ENCODE measurements around the gene TBC1D22A. TPM values are rescaled to one million over a fixed set of nuclear protein-coding genes. Genes with fewer than 3 reads are reported as not detected.

TBC1D22A gene
- total and polyA plus RNA-seq, 2 donors (not counting 3 experiments of a cell fraction or from before 2014, with no cell fraction given): 26.1 to 32.4 TPM

GRCh38 chr22:46803031-46803880, 40.8 kb downstream of the TBC1D22A start:
- H2AFZ ChIP-seq (ENCODE audit: low read depth, low read length): no peak overlapping the region
- no peak overlapping the region for H3K27ac ChIP-seq (ENCODE audit: insufficient read depth, low read depth, low read length)
- no peaks in the 10 kb centered on the region for H3K9me1 ChIP-seq (replicated peaks; ENCODE audit: control insufficient read depth, extremely low read depth, insufficient read depth, low read length)
- no peak overlapping the region for H3K4me2 ChIP-seq (ENCODE audit: insufficient read depth, low read length)
- H3K79me2 ChIP-seq (ENCODE audit: control insufficient read depth, insufficient read depth, low read length): peaks cover 8% of the 10 kb centered on the region
- CTCF ChIA-PET: interaction anchor here (0.6 to 4.2 kb wide), 17 partner anchors 8 to 1690 kb away, joined by 3 to 38 read pairs (median 6); partner anchors contain the start of gene TBC1D22A
- DNase-seq (ENCODE audit: low read depth, low spot score) (peak; percentile 50), FAIRE-seq (peak; percentile 72)
- dilution Hi-C loops (cut with MboI; ENCODE audit: extremely low pct_ligation_motif_present, low sequenced_read_pairs): no loop called here
- no peaks in the 10 kb centered on the region for H3K9me3 ChIP-seq (replicated peaks; ENCODE audit: control insufficient read depth, insufficient read depth, low read length)
- BruUV-seq (replicated peaks): no TSS peak
- TF ChIP-seq MYC (IDR thresholded peaks at IDR 0.05; ENCODE audit: low read depth, low read length): no peak
- TF ChIP-seq CTCF (IDR thresholded peaks at IDR 0.05; ENCODE audit: extremely low read depth in 1 of 2, insufficient read depth in 1 of 2, low read depth in 1 of 2, low read length in 2 of 2): peak; percentile 96 to 97
- no peaks in the 10 kb centered on the region for H4K20me1 ChIP-seq (replicated peaks; ENCODE audit: control insufficient read depth, extremely low read depth, insufficient read depth, low read length)
- H3K9ac ChIP-seq (replicated peaks; ENCODE audit: extremely low read depth, insufficient read depth, low read length): no peak overlapping the region
- POLR2A ChIA-PET: no interaction called here
- no peak overlapping the region for H3K4me3 ChIP-seq (replicated peaks in 1 of 3; ENCODE audit: insufficient read depth in 1 of 3, low read depth in 1 of 3, low read length in 3 of 3)
- H3K4me1 ChIP-seq (ENCODE audit: control insufficient read depth, extremely low read depth, insufficient read depth, low read length): peaks cover 5% of the 10 kb centered on the region
- intact Hi-C loops (cut with micrococcal nuclease): loop anchor here (1.0 to 5.0 kb wide), 2 partner anchors 41 to 241 kb away; partner anchors contain the start of gene TBC1D22A
- no peaks in the 10 kb centered on the region for H3K27me3 ChIP-seq (ENCODE audit: control insufficient read depth in 2 of 2, insufficient read depth in 2 of 2, low read length in 2 of 2)
- H3K36me3 ChIP-seq (ENCODE audit: control insufficient read depth in 2 of 2, extremely low read depth in 1 of 2, insufficient read depth in 2 of 2, low read length in 2 of 2): peaks cover 3 to 13% of the 10 kb centered on the region in 2 experiments

GRCh38 chr22:46803936-46804335, 41.5 kb downstream of the TBC1D22A start:
- dilution Hi-C loops (cut with MboI; ENCODE audit: extremely low pct_ligation_motif_present, low sequenced_read_pairs): no loop called here
- H3K79me2 ChIP-seq (ENCODE audit: control insufficient read depth, insufficient read depth, low read length): peaks cover 8% of the 10 kb centered on the region
- intact Hi-C loops (cut with micrococcal nuclease): loop anchor here (1.0 to 5.0 kb wide), 2 partner anchors 42 to 242 kb away; partner anchors contain the start of gene TBC1D22A
- H3K9ac ChIP-seq (replicated peaks; ENCODE audit: extremely low read depth, insufficient read depth, low read length): no peak overlapping the region
- TF ChIP-seq GATA2 (IDR thresholded peaks at IDR 0.05; ENCODE audit: insufficient read depth, insufficient read length, low read depth, low read length): no peak
- no peaks in the 10 kb centered on the region for H4K20me1 ChIP-seq (replicated peaks; ENCODE audit: control insufficient read depth, extremely low read depth, insufficient read depth, low read length)
- H3K36me3 ChIP-seq (ENCODE audit: control insufficient read depth in 2 of 2, extremely low read depth in 1 of 2, insufficient read depth in 2 of 2, low read length in 2 of 2): peaks cover 3 to 13% of the 10 kb centered on the region in 2 experiments
- no peaks in the 10 kb centered on the region for H3K9me1 ChIP-seq (replicated peaks; ENCODE audit: control insufficient read depth, extremely low read depth, insufficient read depth, low read length)
- H3K4me3 ChIP-seq (replicated peaks in 1 of 3; ENCODE audit: insufficient read depth in 1 of 3, low read depth in 1 of 3, low read length in 3 of 3): no peak overlapping the region
- no peak overlapping the region for H3K27ac ChIP-seq (ENCODE audit: insufficient read depth, low read depth, low read length)
- peaks cover 1% of the 10 kb centered on the region for H3K4me1 ChIP-seq (ENCODE audit: control insufficient read depth, extremely low read depth, insufficient read depth, low read length)
- ChIA-PET POLR2A (no interaction called here), CTCF (interaction anchor here (0.6 to 4.2 kb wide), 16 partner anchors 8 to 1689 kb away, joined by 3 to 38 read pairs (median 6); partner anchors contain the start of gene TBC1D22A)
- H3K4me2 ChIP-seq (ENCODE audit: insufficient read depth, low read length): no peak overlapping the region
- DNase-seq (ENCODE audit: low read depth, low spot score) (no peak), FAIRE-seq (no peak)
- H2AFZ ChIP-seq (ENCODE audit: low read depth, low read length): no peak overlapping the region
- BruUV-seq (replicated peaks): no TSS peak
- no peaks in the 10 kb centered on the region for H3K27me3 ChIP-seq (ENCODE audit: control insufficient read depth in 2 of 2, insufficient read depth in 2 of 2, low read length in 2 of 2)
- H3K9me3 ChIP-seq (replicated peaks; ENCODE audit: control insufficient read depth, insufficient read depth, low read length): no peaks in the 10 kb centered on the region
